GM18907 (cell line): ENCODE measurements around the gene SRRD.
"Not testable (repeated sequence)": the region's sequence is repeated elsewhere in the genome, so short reads cannot be mapped to it uniquely, and the experiment has no call there.

Experiments used
- ATAC-seq: cut with Tn5 transposase; IDR thresholded peaks from one replicate; pipeline ENCODE4 v1.9.1; 2021; ENCODE audit warnings: mild to moderate bottlenecking, moderate library complexity; ENCODE audit not compliant: unreplicated experiment

SRRD gene

DNA sequence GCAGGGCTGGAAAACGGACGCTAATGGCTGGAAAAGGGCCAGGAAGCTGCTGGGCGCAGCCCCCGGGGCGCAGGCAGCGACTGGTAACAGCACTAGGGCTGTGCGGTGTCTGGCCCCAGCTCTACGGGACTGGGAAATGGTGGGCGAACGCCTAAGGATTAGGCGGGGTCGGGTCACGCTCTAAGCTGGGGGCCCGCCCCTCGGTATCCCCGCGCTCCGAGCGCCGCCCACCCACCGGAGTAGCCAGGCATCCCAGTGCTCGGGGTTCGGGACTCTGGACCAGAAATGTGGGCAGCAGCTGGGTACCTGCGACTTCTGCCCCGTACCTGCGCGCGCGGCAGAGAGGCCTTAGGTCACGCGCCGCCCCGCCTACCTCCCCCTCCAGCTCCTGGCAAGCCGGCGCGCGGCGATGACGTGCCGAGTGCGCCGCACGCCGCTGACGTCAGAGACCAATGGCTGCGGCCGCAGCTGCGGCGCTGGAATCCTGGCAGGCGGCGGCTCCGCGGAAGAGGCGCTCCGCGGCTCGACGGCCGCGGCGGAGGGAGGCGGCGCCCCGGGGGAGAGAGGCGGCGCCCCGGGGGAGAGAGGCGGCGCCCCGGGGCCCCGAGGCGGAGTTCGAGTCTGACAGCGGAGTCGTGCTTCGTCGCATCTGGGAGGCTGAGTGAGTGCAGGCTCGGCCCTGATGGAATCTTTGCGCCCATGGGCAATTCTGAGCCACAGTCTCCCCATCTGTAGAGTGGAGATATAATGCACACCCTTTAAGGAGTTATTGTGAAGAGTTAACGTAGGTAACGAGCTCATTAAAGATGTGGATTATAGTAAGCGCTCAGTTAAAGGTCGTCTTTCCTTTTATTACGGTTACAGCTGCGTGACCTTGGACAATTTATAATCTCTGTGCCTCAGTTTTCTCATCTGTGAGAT, at the start of gene SRRD, which contains the start of gene HPS4:
TSS of gene SRRD (plus strand) at position 439 of the 921 bp plus-strand sequence. CDS start at position 453, 14 bp downstream.
TSS of gene HPS4 (minus strand) at position 345 of the 921 bp plus-strand sequence. CDS start 2,021 bp downstream, outside the sequence.
- ATAC-seq = peak; percentile 68

GRCh38 chr22:26435327-26436093, 48.2 kb upstream of the SRRD start:
- ATAC-seq = no peak

GRCh38 chr22:26436903-26437515, 46.7 kb upstream of the SRRD start:
- no peak for ATAC-seq

GRCh38 chr22:26437694-26438392, 45.8 kb upstream of the SRRD start:
- no peak for ATAC-seq

GRCh38 chr22:26438776-26439175, 44.9 kb upstream of the SRRD start:
- ATAC-seq = not testable (repeated sequence)

- ATAC-seq = no peak
Observed at GRCh38 chr22:26439559-26439958, 44.1 kb upstream of the SRRD start.

DNA sequence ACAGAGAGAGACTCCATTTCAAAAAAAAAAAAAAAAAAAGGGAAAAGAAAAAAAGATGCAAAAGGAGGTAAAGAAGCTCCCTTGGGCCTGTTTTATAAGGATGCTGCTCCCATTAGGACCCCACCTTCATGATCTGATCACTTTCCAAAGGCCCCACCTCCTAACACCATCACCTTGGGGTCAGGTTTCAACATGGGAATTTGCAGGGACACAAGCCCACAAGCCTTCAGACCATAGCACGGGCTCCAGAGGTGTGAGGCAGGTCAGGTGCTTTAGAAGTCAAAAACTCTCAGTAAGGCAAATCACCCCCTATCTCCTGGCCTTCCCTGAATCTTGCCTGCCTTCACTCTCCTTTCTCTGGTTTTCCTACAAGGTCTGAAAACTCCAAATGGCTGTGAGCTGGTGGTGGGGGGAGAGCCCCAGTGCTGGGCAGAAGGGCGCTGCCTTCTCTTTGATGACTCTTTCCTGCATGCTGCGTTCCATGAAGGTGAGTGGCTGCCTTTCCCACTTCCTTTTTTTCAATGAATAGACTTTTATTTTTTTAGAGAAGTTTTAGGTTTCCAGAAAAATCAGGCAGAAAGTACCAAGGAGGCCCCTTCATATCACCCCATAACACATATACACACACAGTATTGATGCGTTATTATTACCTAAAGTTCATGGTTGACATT, 41.5 kb upstream of the SRRD start:
- ATAC-seq = no peak

DNA sequence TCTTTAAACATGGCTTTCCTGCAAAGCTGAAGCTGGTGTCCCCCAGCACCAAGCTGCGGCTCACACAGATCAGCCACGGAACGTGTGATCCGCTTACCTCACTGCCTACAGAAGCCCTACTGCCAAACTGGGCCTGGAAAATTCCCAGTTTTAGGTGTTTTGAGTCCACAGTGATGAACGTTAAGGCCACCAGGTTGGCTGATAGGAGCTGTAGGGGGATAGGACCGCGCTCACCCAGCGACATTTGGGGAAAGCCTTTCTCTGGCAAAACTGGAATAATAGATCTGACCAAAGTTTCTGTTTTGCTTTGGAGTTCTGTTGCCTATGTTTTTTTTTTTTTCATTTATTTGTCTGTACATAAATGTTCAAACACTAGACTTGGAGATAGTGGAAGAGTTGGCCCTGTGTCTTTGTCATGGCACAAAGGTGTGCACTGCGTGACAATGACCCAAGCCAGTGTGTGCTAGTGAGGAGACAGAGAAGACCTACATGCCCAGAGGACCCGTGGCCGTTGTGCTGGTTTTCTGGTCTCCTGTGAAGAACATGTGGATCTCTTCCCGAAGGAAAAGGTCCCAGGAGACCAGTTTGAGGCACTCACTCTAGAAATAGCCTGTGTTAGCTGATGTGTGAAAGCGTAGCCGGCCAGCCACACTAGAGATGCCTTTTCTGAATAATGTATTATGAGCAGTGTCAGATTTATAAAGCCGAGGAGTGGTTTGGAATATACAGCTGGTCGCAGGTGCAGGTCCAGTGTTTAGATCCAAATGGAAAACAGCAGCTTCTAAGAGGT, 39.6 kb upstream of the SRRD start:
- ATAC-seq = no peak

DNA sequence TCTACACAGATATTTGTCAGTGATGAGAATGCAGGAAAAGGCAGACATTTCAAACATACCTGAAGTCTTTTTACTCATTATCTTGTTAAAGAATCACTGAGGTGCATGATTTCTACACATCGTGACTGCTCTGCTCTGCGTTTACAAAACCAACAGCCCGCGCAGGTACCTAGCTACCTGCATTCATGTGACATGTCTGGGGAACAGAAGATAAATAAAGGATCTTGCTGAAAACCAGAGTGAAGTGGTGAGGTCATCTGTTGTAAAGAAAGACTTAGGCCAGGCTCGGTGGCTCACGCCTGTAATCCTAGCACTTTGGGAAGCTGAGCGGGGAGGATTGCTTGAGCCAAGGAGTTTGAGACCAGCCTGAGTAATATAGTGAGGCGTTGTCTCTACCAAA, 38.9 kb upstream of the SRRD start:
- no peak for ATAC-seq

DNA sequence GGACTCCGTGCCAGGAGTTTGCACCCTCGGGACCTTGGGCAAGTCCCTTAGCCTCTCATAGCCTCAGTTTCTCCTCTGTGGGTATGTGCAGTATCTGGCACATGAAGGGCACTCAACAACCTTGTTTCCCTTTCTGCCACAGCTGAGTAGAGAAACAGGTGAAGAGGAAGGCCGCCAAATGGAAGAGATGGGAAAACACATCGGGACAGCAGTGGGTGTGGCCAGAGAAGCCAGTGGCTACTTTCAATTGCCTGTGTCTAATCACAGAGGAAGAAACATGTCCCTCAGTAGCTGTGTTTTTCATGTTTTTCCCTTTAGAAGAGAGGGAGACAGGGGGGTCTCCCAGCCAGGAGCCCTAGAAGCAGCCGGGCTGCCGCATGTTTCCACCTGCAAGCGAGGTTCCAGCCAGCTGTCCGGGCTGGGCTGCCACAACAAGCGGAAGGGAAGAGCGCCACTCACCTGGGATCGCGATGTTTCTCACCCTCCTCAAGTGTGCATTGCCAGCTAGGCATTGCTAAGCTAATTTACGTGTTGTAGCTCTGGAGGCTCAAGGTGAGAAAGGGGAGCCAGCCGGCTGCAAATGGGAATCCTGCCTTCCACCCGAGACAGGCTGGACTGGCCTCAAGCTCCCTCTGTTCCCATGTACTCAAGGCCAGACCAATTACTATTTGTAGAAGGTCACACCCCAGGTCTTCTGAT, 38.0 kb upstream of the SRRD start:
- ATAC-seq = no peak

GRCh38 chr22:26446808-26447515, 36.7 kb upstream of the SRRD start:
- ATAC-seq = no peak

DNA sequence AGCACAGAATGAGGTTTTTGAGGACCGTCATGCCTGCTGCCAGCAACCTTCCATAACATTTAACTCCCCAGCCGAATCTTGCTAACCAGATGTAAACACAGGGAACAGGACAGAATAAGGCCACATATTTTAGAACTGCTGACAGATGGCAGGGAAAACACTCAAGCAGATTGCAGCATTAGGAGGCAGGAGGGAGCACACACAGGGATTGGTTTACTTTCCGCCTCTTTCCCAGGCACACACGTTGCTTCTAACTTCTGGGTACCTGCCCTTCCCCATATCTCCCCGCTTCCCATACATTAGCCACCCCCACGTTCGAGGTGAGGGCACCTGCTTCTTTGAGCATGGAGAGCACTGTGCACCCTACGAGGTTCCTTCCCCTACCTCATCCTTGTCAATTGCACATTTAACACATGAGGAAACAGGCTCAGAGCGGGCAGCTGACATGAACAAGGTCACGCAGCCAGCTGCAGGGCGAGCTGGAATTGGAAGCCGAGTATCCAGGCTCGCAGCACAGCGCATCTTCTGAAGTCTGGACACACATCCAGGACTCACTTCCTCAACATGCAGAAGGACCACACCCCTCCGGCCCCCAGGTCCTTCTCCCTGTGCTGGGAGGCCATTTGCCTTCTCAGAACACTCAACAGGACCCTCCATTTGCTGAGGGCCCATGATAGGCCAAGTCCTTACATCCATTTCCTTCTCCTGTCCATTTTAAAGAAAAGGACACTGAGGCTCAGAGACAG, 35.9 kb upstream of the SRRD start:
- no peak for ATAC-seq

GRCh38 chr22:26448334-26448733, 35.3 kb upstream of the SRRD start:
- no peak for ATAC-seq

DNA sequence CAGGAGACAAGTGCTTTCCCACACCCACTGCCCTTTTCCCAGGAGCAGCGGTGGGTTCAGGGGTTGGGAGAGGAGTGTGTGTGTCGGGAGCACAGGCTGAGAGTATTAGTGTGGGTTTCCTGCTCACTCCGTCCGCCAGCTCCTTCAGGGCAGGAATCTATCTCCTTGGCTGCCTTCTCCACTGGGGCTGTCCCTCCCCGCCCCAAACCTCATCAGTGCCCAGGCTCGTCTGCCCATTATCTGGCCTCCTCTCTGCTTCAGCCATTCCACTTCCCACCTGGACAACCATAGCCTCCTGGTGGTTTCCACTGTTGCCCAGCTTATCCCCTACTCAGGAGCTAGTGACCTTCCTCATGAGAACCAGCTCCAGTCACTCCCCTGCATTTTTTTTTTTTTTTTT, 34.7 kb upstream of the SRRD start:
- ATAC-seq = no peak

DNA sequence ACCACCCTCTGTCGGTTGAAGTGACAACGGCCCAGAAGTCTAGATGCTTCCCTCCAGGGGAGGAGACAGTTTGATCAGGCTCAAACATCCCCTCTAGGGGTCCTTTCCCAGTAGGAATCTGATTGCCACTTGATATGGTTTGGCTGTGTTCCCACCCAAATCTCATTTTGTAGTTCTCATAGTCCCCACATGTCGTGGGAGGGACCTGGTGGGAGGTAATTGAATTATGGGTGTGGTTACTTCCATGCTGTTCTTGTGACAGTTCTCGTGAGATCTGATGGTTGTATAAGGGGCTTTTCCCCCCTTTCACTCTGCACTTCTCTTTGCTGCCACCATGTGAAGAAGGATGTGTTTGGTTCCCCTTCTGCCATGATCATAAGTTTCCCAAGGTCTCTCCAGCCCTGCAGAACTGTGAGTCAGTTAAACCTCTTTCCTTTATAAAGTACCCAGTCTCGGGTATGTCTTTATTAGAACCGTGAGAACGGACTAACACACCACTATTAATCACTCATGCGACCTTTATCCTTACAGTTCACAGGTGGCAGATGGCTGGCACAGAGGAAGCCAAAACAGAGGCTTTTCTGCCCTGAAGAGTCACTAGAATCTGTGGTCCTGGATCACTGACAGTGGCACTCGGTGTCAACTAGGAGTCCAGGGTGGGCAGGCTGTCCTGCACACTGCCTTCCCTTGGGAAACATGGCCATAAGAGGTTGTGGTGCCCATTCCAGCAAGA, 33.1 kb upstream of the SRRD start:
- ATAC-seq = no peak

- ATAC-seq = no peak
Observed at GRCh38 chr22:26452236-26453016, 31.3 kb upstream of the SRRD start.
